HCT116 (cell line): ENCODE results near the gene UBAC2.

Experiments
- EZH2 ChIP-seq: fragments of 200-600 bp; sonication (generic); IDR thresholded peaks from 2 replicates; pipeline ENCODE4 v1.6.1; 2017; ENCODE audit warnings: antibody characterized with exemption, mixed run types
- EZH2phosphoT487 ChIP-seq: fragments of 200-600 bp; IDR thresholded peaks from 2 replicates; pipeline ENCODE4 v1.6.1; 2018; ENCODE audit warnings: antibody characterized with exemption, borderline replicate concordance
- SRF ChIP-seq: IDR thresholded peaks from 2 replicates; pipeline ENCODE4 v1.6.1; 2012; ENCODE audit warnings: low read depth
- YY1 ChIP-seq: IDR thresholded peaks from 2 replicates; pipeline ENCODE4 v1.6.1; 2011; ENCODE audit warnings: low read length, low read depth, moderate library complexity, mild to moderate bottlenecking; ENCODE audit not compliant: insufficient replicate concordance; ENCODE audit errors: extremely low read depth
- ZNF274 ChIP-seq: fragments of 200-500 bp; sonication (Bioruptor generic); IDR thresholded peaks from 2 replicates; pipeline ENCODE4 v1.6.1; 2014; ENCODE audit warnings: mild to moderate bottlenecking, low read depth, low read length, inconsistent platforms
- TF ChIP-seq, protein P1 (sequence below), 3 experiments: fragments of 200-600 bp in 1 of 3; sonication (generic) in 1 of 3; IDR thresholded peaks in 2 of 3; conservative IDR thresholded peaks in 1 of 3; 2 replicates each; pipeline ENCODE4 v1.5.1; 2012 to 2017; ENCODE audit warnings: low read depth in 2 of 3, low read length in 2 of 3, antibody characterized with exemption in 1 of 3, borderline replicate concordance in 1 of 3, control low read depth in 1 of 3, mild to moderate bottlenecking in 1 of 3, mixed read lengths in 1 of 3, mixed run types in 1 of 3, moderate library complexity in 1 of 3; ENCODE audit not compliant: insufficient read depth in 1 of 3
- TF ChIP-seq, protein P2 (sequence below): IDR thresholded peaks from 2 replicates; pipeline ENCODE4 v1.6.1; 2012; ENCODE audit warnings: low read depth

DNA sequence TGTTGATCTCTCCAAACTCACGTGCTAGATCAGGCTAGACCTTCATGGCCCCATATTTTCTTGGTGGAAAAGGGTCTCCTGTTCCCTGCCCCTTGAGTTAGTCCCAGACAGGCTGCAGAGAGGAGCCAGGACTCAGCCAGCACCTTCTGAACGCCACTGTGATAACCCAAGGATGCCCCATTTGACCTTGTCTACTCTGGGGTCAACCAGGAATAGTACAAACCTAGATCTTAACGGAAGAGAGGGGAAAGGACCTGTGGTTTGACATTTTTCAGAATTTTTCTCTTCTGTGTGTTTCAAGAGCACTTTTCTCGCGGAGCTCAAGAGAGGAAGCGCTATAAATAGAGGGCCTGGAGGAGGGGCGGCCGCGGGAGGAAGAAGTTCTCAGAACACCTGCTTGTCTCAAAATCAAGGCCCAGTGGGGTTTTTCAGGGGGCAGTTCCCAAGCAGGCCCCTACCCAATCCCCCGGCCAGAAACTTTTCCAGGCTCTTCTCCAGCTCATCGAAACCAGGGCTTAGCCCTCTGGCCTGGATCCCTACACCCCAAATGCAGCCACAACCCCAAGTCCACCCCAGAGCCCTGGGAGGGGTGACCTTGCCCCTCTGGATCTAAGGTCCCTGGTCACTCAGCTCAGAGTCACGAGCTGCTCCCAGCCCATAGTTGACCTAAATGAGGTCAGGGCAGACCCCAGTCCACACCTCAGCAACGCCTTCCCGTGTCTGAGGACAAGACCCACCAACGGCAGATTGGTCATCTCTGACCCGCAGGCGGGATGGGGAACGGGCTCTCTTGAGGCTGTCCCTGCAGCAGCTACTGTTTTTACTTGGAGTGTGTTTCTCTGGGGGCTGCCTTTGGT lies 225.1 kb downstream of the UBAC2 start:
- TF ChIP-seq YY1: no peak
- TF ChIP-seq ZNF274: no peak
- TF ChIP-seq, protein P1, sequence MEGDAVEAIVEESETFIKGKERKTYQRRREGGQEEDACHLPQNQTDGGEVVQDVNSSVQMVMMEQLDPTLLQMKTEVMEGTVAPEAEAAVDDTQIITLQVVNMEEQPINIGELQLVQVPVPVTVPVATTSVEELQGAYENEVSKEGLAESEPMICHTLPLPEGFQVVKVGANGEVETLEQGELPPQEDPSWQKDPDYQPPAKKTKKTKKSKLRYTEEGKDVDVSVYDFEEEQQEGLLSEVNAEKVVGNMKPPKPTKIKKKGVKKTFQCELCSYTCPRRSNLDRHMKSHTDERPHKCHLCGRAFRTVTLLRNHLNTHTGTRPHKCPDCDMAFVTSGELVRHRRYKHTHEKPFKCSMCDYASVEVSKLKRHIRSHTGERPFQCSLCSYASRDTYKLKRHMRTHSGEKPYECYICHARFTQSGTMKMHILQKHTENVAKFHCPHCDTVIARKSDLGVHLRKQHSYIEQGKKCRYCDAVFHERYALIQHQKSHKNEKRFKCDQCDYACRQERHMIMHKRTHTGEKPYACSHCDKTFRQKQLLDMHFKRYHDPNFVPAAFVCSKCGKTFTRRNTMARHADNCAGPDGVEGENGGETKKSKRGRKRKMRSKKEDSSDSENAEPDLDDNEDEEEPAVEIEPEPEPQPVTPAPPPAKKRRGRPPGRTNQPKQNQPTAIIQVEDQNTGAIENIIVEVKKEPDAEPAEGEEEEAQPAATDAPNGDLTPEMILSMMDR (IDR thresholded peaks at IDR 0.05 in 2 of 3, conservative IDR thresholded peaks at IDR 0.05 in 1 of 3; ENCODE audit: borderline replicate concordance in 1 of 3, insufficient read depth in 1 of 3, low read depth in 2 of 3, low read length in 2 of 3): no peak
- no peak for TF ChIP-seq EZH2
- TF ChIP-seq EZH2phosphoT487: no peak
- TF ChIP-seq SRF: no peak
- TF ChIP-seq, protein P2, sequence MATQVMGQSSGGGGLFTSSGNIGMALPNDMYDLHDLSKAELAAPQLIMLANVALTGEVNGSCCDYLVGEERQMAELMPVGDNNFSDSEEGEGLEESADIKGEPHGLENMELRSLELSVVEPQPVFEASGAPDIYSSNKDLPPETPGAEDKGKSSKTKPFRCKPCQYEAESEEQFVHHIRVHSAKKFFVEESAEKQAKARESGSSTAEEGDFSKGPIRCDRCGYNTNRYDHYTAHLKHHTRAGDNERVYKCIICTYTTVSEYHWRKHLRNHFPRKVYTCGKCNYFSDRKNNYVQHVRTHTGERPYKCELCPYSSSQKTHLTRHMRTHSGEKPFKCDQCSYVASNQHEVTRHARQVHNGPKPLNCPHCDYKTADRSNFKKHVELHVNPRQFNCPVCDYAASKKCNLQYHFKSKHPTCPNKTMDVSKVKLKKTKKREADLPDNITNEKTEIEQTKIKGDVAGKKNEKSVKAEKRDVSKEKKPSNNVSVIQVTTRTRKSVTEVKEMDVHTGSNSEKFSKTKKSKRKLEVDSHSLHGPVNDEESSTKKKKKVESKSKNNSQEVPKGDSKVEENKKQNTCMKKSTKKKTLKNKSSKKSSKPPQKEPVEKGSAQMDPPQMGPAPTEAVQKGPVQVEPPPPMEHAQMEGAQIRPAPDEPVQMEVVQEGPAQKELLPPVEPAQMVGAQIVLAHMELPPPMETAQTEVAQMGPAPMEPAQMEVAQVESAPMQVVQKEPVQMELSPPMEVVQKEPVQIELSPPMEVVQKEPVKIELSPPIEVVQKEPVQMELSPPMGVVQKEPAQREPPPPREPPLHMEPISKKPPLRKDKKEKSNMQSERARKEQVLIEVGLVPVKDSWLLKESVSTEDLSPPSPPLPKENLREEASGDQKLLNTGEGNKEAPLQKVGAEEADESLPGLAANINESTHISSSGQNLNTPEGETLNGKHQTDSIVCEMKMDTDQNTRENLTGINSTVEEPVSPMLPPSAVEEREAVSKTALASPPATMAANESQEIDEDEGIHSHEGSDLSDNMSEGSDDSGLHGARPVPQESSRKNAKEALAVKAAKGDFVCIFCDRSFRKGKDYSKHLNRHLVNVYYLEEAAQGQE: no peak
